ENCODE measurements around the gene TPGS1. TPM values are rescaled to one million over a fixed set of nuclear protein-coding genes. Genes with fewer than 3 reads are reported as not detected.

The TPGS1 gene
- total and polyA plus RNA-seq, 2 donors (not counting 1 experiment from before 2014, with no cell fraction given), result 8.1 to 33.8 TPM

- H3K27me3 Mint-ChIP-seq, result no peaks in the 10 kb centered on the region
- DNase-seq, result no peak
- H3K9me3 Mint-ChIP-seq (ENCODE audit: insufficient read depth), result peaks cover 3% of the 10 kb centered on the region
- H3K4me1 Mint-ChIP-seq, result no peaks in the 10 kb centered on the region
- TF ChIP-seq EZH2 (IDR thresholded peaks at IDR 0.05; ENCODE audit: borderline replicate concordance, insufficient read depth, low read depth, low read length, poor library complexity, severe bottlenecking), result no peak
- TF ChIP-seq, protein P1, sequence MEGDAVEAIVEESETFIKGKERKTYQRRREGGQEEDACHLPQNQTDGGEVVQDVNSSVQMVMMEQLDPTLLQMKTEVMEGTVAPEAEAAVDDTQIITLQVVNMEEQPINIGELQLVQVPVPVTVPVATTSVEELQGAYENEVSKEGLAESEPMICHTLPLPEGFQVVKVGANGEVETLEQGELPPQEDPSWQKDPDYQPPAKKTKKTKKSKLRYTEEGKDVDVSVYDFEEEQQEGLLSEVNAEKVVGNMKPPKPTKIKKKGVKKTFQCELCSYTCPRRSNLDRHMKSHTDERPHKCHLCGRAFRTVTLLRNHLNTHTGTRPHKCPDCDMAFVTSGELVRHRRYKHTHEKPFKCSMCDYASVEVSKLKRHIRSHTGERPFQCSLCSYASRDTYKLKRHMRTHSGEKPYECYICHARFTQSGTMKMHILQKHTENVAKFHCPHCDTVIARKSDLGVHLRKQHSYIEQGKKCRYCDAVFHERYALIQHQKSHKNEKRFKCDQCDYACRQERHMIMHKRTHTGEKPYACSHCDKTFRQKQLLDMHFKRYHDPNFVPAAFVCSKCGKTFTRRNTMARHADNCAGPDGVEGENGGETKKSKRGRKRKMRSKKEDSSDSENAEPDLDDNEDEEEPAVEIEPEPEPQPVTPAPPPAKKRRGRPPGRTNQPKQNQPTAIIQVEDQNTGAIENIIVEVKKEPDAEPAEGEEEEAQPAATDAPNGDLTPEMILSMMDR (IDR thresholded peaks at IDR 0.05), result no peak
- no peaks in the 10 kb centered on the region for H3K79me2 ChIP-seq (ENCODE audit: control insufficient read depth, insufficient read depth, low read length)
- intact Hi-C loops (cut with micrococcal nuclease), result no loop called here
- H3K4me3 Mint-ChIP-seq, result no peak overlapping the region
- no peak overlapping the region for H3K27ac ChIP-seq (ENCODE audit: low read length in 2 of 2)
- ChIA-PET CTCF (no interaction called here), POLR2A (no interaction called here)
- 94% methylated on average over 5 of the region's 7 CpGs for WGBS (ENCODE audit: insufficient coverage)
- peaks cover 0 to 4% (median 0%) of the 10 kb centered on the region in 3 donors for H3K9me3 ChIP-seq (ENCODE audit: control extremely low read depth in 1 of 3, control insufficient read depth in 2 of 3, insufficient read depth in 1 of 3, low read length in 2 of 3)
- H3K36me3 ChIP-seq (replicated peaks in 1 of 2; ENCODE audit: control extremely low read depth in 1 of 2, control insufficient read depth in 1 of 2, extremely low read depth in 1 of 2, insufficient read depth in 2 of 2, low read length in 1 of 2), result no peaks in the 10 kb centered on the region
- ATAC-seq (ENCODE audit: low read depth), result no peak
- H2AFZ ChIP-seq (ENCODE audit: insufficient read depth, low read depth, low read length, poor library complexity, severe bottlenecking), result no peak overlapping the region
- H3K27me3 ChIP-seq (replicated peaks in 1 of 4; ENCODE audit: control extremely low read depth in 1 of 4, control insufficient read depth in 3 of 4, insufficient read depth in 4 of 4, low read length in 3 of 4), result no peaks in the 10 kb centered on the region
- no peak overlapping the region for H3K9ac ChIP-seq (ENCODE audit: low read length)
- H3K27ac Mint-ChIP-seq, result no peak overlapping the region
- no peaks in the 10 kb centered on the region for H3K4me1 ChIP-seq (ENCODE audit: control insufficient read depth in 2 of 2, insufficient read depth in 2 of 2, low read length in 2 of 2)
- H4K20me1 ChIP-seq (ENCODE audit: control insufficient read depth, insufficient read depth, low read length, poor library complexity, severe bottlenecking), result no peaks in the 10 kb centered on the region
- no peak overlapping the region for H3K4me2 ChIP-seq (replicated peaks; ENCODE audit: low read depth, low read length, poor library complexity, severe bottlenecking)
- no peak overlapping the region for H3K4me3 ChIP-seq (ENCODE audit: control extremely low read depth in 1 of 5, extremely low read depth in 1 of 5, insufficient read depth in 1 of 5, low read depth in 2 of 5, low read length in 4 of 5)
These were observed 37.5 kb upstream of the TPGS1 start for GRCh38 chr19:469833-470232.

GRCh38 chr19:470701-471100 is 36.6 kb upstream of the TPGS1 start:
- no peak overlapping the region for H3K27ac ChIP-seq (ENCODE audit: low read length in 2 of 2)
- no peaks in the 10 kb centered on the region for H3K79me2 ChIP-seq (ENCODE audit: control insufficient read depth, insufficient read depth, low read length)
- H3K36me3 ChIP-seq (replicated peaks in 1 of 2; ENCODE audit: control extremely low read depth in 1 of 2, control insufficient read depth in 1 of 2, extremely low read depth in 1 of 2, insufficient read depth in 2 of 2, low read length in 1 of 2), result no peaks in the 10 kb centered on the region
- no peak overlapping the region for H3K4me3 ChIP-seq (ENCODE audit: control extremely low read depth in 1 of 5, extremely low read depth in 1 of 5, insufficient read depth in 1 of 5, low read depth in 2 of 5, low read length in 4 of 5)
- Mint-ChIP-seq H3K27ac (no peak overlapping the region), H3K9me3 (ENCODE audit: insufficient read depth) (peaks cover 3% of the 10 kb centered on the region), H3K4me1 (no peaks in the 10 kb centered on the region), H3K27me3 (peaks cover 5% of the 10 kb centered on the region), H3K4me3 (no peak overlapping the region)
- no peaks in the 10 kb centered on the region for H4K20me1 ChIP-seq (ENCODE audit: control insufficient read depth, insufficient read depth, low read length, poor library complexity, severe bottlenecking)
- intact Hi-C loops (cut with micrococcal nuclease), result no loop called here
- ChIA-PET CTCF (no interaction called here), POLR2A (no interaction called here)
- H3K9me3 ChIP-seq (ENCODE audit: control extremely low read depth in 1 of 3, control insufficient read depth in 2 of 3, insufficient read depth in 1 of 3, low read length in 2 of 3), result peaks cover 0 to 4% (median 0%) of the 10 kb centered on the region in 3 donors
- no peaks in the 10 kb centered on the region for H3K27me3 ChIP-seq (replicated peaks in 1 of 4; ENCODE audit: control extremely low read depth in 1 of 4, control insufficient read depth in 3 of 4, insufficient read depth in 4 of 4, low read length in 3 of 4)
- H3K4me1 ChIP-seq (ENCODE audit: control insufficient read depth in 2 of 2, insufficient read depth in 2 of 2, low read length in 2 of 2), result no peaks in the 10 kb centered on the region
- TF ChIP-seq, protein P1 (IDR thresholded peaks at IDR 0.05), result no peak
- no peak for TF ChIP-seq EZH2 (IDR thresholded peaks at IDR 0.05; ENCODE audit: borderline replicate concordance, insufficient read depth, low read depth, low read length, poor library complexity, severe bottlenecking)
- DNase-seq (no peak), ATAC-seq (ENCODE audit: low read depth) (no peak)
- no peak overlapping the region for H3K4me2 ChIP-seq (replicated peaks; ENCODE audit: low read depth, low read length, poor library complexity, severe bottlenecking)
- H2AFZ ChIP-seq (ENCODE audit: insufficient read depth, low read depth, low read length, poor library complexity, severe bottlenecking), result no peak overlapping the region
- WGBS (ENCODE audit: insufficient coverage), result 90% methylated on average over 14 of the region's 20 CpGs
- H3K9ac ChIP-seq (ENCODE audit: low read length), result no peak overlapping the region
